HG03175 (cell line): ENCODE results near the gene USP36.
"Not testable (repeated sequence)": the region's sequence is repeated elsewhere in the genome, so short reads cannot be mapped to it uniquely, and the experiment has no call there.

Experiments used
- ATAC-seq: cut with Tn5 transposase; IDR thresholded peaks from one replicate; pipeline ENCODE4 v1.9.1; 2021; ENCODE audit warnings: mild to moderate bottlenecking, moderate library complexity; ENCODE audit not compliant: unreplicated experiment

Gene USP36

GRCh38 chr17:78774453-78774852, 66.2 kb downstream of the USP36 start:
- ATAC-seq: no peak

GRCh38 chr17:78771758-78772382, 68.7 kb downstream of the USP36 start:
- ATAC-seq: no peak

GRCh38 chr17:78769196-78769773, 71.3 kb downstream of the USP36 start:
- ATAC-seq: no peak

GRCh38 chr17:78767806-78768205, 72.8 kb downstream of the USP36 start:
- no peak for ATAC-seq

- ATAC-seq: no peak
Observed at GRCh38 chr17:78766743-78767294, 73.8 kb downstream of the USP36 start.

- ATAC-seq: no peak
Observed at GRCh38 chr17:78766225-78766624, 74.4 kb downstream of the USP36 start.

GRCh38 chr17:78765821-78766220, 74.8 kb downstream of the USP36 start:
- ATAC-seq: no peak

GRCh38 chr17:78764871-78765270, 75.7 kb downstream of the USP36 start:
- no peak for ATAC-seq

GRCh38 chr17:78763561-78763960, 77.1 kb downstream of the USP36 start:
- no peak for ATAC-seq

GRCh38 chr17:78761789-78762406, 78.7 kb downstream of the USP36 start:
- no peak for ATAC-seq

- no peak for ATAC-seq
Observed at GRCh38 chr17:78759969-78760352, 80.7 kb downstream of the USP36 start.

GRCh38 chr17:78759203-78759968, 81.2 kb downstream of the USP36 start:
- ATAC-seq: peak; percentile 64

GRCh38 chr17:78753316-78754250, 87.0 kb downstream of the USP36 start:
- no peak for ATAC-seq

GRCh38 chr17:78751447-78752161, 89.0 kb downstream of the USP36 start:
- no peak for ATAC-seq

GRCh38 chr17:78751000-78751399, 89.6 kb downstream of the USP36 start:
- not testable (repeated sequence) for ATAC-seq

GRCh38 chr17:78748730-78749317, 91.8 kb downstream of the USP36 start:
- ATAC-seq: peak; percentile 48

- ATAC-seq: peak; percentile 65
Observed at GRCh38 chr17:78748048-78748729, 92.4 kb downstream of the USP36 start.

GRCh38 chr17:78747488-78747887, 93.1 kb downstream of the USP36 start:
- no peak for ATAC-seq

GRCh38 chr17:78746949-78747269, 93.7 kb downstream of the USP36 start:
- ATAC-seq: no peak
